Measurements from ENCODE around the gene CHAF1A.

DNA sequence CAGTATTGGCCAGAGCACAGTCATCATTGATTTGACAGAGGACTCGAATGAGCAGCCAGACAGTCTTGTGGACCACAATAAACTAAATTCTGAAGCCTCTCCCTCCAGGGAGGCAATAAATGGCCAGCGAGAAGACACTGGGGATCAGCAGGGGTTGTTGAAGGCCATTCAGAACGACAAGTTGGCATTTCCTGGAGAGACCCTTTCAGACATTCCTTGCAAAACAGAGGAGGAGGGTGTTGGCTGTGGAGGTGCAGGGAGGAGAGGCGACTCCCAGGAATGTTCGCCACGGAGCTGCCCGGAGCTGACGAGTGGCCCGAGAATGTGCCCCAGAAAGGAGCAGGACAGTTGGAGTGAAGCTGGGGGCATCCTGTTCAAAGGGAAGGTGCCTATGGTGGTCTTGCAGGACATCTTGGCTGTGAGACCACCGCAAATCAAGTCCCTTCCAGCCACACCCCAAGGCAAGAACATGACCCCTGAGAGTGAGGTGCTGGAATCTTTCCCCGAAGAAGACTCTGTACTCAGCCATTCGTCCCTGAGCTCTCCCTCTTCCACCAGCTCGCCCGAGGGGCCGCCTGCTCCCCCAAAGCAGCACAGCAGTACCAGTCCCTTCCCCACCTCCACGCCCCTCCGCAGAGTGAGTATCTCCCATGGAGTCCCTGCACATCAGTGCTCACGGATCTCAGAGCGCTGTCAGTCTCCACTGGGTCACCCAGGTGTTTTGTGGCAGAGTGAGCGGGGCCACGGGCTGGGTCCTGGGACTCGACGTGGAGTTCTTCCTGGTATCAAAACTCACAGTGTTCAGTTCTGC, 6.9 kb downstream of the CHAF1A start:
- TF ChIP-seq ZNF274 (IDR thresholded peaks at IDR 0.05; ENCODE audit: low read length), result no peak
- TF ChIP-seq ZNF274 (tag by site-specific recombination; IDR thresholded peaks at IDR 0.05; ENCODE audit: borderline replicate concordance), result no peak
- TF ChIP-seq, protein P1, sequence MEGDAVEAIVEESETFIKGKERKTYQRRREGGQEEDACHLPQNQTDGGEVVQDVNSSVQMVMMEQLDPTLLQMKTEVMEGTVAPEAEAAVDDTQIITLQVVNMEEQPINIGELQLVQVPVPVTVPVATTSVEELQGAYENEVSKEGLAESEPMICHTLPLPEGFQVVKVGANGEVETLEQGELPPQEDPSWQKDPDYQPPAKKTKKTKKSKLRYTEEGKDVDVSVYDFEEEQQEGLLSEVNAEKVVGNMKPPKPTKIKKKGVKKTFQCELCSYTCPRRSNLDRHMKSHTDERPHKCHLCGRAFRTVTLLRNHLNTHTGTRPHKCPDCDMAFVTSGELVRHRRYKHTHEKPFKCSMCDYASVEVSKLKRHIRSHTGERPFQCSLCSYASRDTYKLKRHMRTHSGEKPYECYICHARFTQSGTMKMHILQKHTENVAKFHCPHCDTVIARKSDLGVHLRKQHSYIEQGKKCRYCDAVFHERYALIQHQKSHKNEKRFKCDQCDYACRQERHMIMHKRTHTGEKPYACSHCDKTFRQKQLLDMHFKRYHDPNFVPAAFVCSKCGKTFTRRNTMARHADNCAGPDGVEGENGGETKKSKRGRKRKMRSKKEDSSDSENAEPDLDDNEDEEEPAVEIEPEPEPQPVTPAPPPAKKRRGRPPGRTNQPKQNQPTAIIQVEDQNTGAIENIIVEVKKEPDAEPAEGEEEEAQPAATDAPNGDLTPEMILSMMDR (tag by site-specific recombination; IDR thresholded peaks at IDR 0.05), result no peak
- TF ChIP-seq ZFP37 (tag by site-specific recombination; IDR thresholded peaks at IDR 0.05), result no peak
- TF ChIP-seq, protein P2, sequence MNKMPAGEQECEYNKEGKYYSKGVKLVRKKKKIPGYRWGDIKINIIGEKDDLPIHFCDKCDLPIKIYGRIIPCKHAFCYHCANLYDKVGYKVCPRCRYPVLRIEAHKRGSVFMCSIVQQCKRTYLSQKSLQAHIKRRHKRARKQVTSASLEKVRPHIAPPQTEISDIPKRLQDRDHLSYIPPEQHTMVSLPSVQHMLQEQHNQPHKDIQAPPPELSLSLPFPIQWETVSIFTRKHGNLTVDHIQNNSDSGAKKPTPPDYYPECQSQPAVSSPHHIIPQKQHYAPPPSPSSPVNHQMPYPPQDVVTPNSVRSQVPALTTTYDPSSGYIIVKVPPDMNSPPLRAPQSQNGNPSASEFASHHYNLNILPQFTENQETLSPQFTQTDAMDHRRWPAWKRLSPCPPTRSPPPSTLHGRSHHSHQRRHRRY (tag by site-specific recombination; IDR thresholded peaks at IDR 0.05), result no peak
- TF ChIP-seq, protein P3, sequence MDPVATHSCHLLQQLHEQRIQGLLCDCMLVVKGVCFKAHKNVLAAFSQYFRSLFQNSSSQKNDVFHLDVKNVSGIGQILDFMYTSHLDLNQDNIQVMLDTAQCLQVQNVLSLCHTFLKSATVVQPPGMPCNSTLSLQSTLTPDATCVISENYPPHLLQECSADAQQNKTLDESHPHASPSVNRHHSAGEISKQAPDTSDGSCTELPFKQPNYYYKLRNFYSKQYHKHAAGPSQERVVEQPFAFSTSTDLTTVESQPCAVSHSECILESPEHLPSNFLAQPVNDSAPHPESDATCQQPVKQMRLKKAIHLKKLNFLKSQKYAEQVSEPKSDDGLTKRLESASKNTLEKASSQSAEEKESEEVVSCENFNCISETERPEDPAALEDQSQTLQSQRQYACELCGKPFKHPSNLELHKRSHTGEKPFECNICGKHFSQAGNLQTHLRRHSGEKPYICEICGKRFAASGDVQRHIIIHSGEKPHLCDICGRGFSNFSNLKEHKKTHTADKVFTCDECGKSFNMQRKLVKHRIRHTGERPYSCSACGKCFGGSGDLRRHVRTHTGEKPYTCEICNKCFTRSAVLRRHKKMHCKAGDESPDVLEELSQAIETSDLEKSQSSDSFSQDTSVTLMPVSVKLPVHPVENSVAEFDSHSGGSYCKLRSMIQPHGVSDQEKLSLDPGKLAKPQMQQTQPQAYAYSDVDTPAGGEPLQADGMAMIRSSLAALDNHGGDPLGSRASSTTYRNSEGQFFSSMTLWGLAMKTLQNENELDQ (tag by site-specific recombination; IDR thresholded peaks at IDR 0.05; ENCODE audit: low read depth), result no peak
- TF ChIP-seq HOXD13 (CRISPR knock-in tag; IDR thresholded peaks at IDR 0.05; ENCODE audit: borderline replicate concordance), result no peak
- no peak for TF ChIP-seq ZFP3 (tag by site-specific recombination; IDR thresholded peaks at IDR 0.05; ENCODE audit: low read depth)
- TF ChIP-seq ZNF558 (tag by site-specific recombination; IDR thresholded peaks at IDR 0.05), result no peak
- TF ChIP-seq ZNF624 (tag by site-specific recombination; IDR thresholded peaks at IDR 0.05), result no peak
- TF ChIP-seq, protein P4, sequence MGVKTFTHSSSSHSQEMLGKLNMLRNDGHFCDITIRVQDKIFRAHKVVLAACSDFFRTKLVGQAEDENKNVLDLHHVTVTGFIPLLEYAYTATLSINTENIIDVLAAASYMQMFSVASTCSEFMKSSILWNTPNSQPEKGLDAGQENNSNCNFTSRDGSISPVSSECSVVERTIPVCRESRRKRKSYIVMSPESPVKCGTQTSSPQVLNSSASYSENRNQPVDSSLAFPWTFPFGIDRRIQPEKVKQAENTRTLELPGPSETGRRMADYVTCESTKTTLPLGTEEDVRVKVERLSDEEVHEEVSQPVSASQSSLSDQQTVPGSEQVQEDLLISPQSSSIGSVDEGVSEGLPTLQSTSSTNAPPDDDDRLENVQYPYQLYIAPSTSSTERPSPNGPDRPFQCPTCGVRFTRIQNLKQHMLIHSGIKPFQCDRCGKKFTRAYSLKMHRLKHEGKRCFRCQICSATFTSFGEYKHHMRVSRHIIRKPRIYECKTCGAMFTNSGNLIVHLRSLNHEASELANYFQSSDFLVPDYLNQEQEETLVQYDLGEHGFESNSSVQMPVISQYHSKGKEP (tag by site-specific recombination; IDR thresholded peaks at IDR 0.05), result no peak
- TF ChIP-seq, protein P5, sequence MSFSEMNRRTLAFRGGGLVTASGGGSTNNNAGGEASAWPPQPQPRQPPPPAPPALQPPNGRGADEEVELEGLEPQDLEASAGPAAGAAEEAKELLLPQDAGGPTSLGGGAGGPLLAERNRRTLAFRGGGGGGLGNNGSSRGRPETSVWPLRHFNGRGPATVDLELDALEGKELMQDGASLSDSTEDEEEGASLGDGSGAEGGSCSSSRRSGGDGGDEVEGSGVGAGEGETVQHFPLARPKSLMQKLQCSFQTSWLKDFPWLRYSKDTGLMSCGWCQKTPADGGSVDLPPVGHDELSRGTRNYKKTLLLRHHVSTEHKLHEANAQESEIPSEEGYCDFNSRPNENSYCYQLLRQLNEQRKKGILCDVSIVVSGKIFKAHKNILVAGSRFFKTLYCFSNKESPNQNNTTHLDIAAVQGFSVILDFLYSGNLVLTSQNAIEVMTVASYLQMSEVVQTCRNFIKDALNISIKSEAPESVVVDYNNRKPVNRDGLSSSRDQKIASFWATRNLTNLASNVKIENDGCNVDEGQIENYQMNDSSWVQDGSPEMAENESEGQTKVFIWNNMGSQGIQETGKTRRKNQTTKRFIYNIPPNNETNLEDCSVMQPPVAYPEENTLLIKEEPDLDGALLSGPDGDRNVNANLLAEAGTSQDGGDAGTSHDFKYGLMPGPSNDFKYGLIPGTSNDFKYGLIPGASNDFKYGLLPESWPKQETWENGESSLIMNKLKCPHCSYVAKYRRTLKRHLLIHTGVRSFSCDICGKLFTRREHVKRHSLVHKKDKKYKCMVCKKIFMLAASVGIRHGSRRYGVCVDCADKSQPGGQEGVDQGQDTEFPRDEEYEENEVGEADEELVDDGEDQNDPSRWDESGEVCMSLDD (tag by site-specific recombination; IDR thresholded peaks at IDR 0.05), result no peak
- no peak for TF ChIP-seq ZNF155 (tag by site-specific recombination; IDR thresholded peaks at IDR 0.05)
- TF ChIP-seq ZNF146 (tag by site-specific recombination; IDR thresholded peaks at IDR 0.05), result no peak

Measured in HEK293 (cell line).